HG02610 (cell line): ENCODE data around the gene AEN.

Source experiments
- ATAC-seq: cut with Tn5 transposase; IDR thresholded peaks from one replicate; pipeline ENCODE4 v1.9.1; 2021; ENCODE audit warnings: mild to moderate bottlenecking, moderate library complexity; ENCODE audit not compliant: unreplicated experiment

Gene AEN

DNA sequence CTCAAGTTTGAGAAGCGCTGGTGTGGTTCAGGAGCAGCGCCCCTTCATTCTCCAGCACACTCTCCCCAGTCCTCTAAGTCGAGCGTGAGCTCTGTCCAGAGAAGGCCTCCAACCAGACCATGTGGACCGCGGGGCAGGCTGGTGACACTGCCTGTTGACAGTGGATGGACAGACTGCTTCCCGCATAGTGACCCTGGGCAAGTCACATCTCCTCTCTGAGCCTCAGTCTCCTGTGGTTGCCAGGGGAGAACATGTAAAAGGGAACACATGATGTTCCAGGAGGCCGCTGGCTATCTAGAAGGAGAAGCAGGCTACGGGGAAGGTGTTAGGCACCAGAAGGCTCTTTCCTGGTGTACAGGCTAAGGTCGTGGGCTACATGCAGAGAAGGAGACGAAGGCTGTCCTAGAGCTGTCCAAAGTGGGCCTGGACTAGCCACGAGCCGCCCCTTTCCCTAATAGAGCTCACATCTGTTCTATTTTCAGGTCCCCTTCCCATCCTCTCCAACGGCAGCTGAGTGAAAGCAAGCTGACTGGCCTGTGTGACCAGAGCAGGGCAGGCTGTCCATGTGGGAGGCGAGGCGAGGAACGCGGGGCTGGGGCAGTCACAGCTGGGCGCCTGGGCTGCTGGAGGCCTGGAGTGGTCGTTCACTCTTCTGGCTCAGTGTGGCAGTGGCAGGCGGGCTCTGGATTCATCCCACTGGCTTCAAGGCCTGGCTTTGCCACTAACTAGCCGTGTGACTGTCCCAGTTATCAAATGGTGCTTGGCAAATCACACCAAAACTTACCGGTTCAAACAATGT lies 28.8 kb downstream of the AEN start:
- ATAC-seq, result no peak

DNA sequence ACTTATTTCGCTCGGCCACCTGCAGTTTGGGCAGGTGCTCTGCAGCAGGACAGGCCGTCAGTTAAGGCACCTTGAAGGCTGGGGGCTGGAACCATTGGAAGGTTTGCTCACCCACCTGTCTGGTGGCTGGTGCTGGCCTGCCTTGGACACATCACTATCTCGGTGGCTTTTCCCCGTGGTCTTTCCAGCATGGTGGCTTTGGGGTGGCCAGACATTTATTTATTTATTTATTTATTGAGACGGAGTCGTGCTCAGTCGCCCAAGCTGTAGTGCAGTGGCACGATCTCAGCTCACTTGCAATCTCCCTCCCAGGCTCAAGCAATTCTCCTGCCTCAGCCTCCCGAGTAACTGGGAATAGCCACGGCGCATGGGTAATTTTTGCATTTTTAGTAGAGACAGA lies 29.4 kb downstream of the AEN start:
- ATAC-seq, result no peak

DNA sequence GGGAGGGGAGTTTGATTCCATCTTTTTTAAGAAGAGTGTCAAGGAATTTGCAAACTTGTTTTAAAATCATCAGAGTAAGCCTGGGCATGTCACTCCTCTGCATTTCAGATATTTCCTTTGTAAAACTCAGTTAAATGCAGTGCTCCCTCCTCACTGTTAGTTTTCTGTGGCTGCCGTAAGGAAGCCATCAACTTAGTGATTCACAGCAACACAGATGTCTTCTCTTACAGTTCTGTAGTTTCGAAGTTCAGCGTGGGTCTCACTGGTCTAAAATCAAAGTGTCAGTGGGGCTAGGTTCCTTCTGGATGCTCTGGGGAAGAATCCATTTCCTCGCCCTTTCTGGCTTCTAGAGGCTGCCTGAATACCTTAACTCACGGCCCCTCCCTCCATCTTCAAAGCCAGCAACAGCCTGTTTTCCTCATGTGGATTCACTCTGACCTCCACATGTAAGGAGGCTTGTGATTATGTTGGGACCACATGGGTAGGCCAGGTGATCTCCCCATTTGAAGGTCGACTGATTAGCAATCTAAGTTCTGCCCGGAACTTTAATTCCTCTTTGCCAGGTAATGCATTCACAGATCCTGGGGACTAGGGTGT lies 30.1 kb downstream of the AEN start:
- ATAC-seq, result no peak

DNA sequence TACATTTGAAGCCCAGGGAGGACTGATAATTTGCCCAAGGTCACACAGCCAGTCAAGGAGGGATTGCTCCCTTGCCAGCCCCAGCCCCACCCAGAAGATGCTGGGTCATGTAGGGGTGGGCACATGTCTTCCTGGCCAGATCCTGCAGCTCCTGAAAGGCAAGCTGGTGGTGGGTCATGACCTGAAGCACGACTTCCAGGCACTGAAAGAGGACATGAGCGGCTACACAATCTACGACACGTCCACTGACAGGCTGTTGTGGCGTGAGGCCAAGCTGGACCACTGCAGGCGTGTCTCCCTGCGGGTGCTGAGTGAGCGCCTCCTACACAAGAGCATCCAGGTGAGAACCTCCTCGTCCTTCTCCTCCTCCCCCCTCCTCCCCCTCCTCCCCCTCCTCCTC lies 30.8 kb downstream of the AEN start:
- no peak for ATAC-seq

DNA sequence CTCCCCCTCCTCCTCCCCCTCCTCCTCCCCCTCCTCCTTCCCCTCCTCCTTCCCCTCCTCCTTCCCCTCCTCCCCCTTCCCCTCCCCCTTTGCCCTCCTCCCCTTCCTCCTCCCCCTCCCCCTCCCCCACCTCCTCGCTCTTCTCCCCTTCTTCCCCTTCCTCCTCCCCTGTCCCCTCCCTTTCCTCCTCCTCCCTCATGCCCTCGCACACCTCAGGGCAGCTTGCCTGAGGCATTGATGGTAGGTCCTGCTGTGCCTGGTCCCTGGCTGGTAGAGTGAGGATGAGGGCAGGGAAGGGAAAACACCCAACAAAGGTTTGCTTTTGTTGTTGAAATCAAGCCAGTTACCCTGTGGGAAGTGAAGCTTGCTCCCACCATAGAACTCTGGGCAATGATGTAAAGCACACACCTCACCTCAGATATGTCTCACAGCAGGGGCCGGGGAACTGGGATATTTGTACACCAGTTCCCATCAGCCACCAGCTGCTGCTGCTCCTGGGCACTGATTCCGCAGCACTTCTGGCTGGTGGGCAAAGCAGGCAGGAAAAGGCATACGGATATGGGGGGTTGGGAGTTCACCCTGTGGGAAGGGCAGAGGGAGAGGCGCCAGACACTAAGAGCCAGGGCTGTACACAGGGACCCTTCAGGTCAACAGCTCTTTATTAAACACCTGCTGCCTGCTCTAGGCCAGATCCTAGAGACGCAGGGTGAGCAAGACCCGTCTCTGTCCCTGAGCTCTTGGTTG lies 31.5 kb downstream of the AEN start:
- no peak for ATAC-seq

DNA sequence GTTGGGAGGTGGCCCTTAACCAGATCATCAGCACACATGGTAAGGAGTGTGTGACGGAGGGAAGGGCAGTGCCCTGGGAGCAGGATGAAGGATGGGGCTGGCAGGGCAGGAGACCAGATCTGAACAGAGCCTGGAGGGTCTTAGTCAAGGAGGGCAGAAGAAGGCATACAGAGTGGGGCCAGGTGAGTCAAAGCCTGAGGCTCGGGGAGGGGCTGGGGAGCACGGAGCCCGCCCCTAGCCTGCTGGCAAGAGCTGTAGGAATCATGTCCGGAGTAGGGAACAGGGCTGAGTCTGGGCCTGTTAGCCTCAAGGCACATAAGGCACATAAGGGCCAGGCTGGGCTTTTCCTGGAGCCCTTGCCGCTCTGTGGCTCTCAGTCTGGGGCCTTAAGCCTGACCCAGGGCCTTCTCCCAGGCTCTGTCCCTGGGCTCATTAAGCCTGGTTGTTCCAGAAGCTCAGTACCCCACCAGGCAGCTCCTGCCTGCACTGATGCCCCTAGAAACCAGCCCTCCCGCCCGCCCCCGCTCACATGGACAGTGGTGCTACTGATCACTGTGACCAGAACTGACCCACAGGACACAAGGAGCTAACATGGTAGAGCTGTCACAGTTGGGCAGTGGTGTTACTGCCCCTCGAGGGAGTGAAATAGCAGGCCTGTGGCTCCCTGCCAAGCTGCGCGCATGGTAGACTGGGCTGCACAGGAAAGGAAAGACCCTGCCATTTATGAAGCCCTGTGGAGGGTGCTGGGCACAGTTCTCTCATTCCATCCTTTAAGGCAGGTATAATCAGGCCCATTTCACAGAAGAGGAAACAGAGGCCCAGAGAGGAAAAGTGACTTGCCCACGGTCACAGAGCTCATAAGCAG lies 32.3 kb downstream of the AEN start:
- no peak for ATAC-seq

DNA sequence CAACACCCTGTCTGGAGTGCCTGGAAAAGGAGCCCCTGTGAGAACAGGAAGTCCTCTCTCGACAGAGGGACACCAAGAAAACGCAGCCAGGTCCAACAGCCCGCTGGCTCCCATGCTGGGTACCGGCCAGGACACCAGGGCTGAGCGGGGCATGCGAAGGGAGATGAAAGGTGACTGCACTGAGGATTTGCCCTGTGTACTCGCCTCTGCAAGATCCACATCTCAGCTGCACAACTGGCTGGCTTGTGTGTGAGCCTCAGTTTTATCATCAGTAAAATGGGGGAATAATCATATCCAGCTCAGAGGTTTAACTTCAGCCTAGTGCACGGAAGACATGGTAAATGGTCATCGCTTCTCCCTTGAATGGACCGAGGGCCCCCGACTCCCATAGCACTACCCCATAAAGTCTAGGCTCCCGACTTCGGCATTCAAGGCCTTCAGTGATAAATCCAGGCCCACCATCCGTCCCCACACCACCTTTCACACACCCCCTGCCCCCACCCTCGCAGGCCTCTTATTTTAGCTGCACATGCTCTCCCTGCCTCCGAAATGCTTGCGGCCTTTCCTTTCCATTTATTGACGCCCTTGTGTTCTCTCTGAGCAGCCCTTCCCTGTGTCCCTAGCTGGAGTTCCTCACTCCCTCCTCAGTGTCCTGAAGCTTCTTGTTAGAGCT lies 33.4 kb downstream of the AEN start:
- ATAC-seq, result no peak

DNA sequence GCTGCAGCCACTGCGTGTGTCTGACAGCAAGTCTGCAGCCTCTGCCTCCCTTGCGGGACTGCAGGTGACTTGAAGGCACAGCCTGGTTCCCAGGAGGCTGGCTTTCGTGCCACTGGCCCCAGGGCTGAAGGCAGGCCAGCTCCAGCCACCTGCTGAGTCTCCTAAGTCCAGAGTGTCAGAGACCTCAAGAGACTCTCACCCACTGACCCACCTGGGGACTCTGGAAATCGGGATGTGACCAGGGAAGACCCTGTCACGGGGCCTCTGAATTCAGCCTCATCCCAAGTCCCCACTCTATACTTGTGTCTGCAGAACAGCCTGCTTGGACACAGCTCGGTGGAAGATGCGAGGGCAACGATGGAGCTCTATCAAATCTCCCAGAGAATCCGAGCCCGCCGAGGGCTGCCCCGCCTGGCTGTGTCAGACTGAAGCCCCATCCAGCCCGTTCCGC lies 34.0 kb downstream of the AEN start:
- no peak for ATAC-seq

DNA sequence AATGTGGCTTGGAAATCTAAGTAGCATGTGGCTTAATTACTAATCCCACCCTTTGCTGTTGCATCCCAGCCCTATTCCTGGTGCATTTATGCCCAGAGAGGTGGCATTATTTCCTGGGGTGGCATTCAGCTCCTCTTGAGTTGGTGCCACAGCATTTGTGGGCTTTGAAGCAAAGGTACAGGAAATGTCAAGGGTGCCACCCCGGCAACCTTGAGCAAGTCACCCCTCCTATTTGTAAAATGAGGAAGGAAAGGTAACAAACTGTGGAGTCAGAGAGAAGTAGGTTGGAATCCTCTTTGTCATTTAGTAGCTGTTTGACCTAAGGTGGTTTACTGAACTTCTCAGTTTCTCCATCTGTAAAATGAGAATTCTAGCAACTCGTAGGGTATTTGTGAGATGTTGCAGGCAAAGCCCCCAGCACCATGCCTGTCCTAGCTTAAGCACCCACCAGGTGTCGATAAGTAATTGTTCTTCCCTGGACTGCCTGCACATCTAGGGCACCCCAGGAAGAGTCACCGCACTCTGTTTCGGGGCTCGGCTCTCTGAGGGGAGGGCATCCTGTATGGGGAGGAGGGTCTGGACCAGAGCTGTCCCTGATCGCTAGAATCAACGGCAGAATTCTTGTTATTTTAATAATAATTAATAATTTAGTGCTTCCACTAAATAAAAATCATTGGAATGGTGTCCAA lies 34.8 kb downstream of the AEN start:
- ATAC-seq, result no peak

DNA sequence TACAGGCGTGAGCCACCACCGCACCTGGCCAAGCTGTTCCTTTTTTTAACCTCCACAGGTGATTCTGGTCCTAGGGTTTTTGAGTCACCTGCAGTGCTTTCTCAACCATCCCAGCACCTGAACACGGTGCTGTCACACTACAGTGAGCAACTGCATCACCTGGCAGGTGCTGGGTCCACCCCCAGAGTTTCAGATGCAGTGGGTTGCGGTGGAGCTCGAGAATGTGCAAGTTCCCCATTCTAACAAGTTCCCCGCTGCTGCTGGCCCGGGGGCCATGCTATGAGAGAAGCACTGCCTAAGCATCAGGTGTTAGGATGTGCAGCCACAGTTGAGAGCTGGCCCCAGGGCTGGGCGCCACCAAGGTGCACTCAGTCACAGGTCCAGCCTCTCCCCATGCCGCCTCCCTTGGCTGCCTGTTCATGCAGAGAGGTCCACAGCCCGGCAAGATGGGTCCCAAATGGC lies 35.7 kb downstream of the AEN start:
- peak; percentile 90 for ATAC-seq

DNA sequence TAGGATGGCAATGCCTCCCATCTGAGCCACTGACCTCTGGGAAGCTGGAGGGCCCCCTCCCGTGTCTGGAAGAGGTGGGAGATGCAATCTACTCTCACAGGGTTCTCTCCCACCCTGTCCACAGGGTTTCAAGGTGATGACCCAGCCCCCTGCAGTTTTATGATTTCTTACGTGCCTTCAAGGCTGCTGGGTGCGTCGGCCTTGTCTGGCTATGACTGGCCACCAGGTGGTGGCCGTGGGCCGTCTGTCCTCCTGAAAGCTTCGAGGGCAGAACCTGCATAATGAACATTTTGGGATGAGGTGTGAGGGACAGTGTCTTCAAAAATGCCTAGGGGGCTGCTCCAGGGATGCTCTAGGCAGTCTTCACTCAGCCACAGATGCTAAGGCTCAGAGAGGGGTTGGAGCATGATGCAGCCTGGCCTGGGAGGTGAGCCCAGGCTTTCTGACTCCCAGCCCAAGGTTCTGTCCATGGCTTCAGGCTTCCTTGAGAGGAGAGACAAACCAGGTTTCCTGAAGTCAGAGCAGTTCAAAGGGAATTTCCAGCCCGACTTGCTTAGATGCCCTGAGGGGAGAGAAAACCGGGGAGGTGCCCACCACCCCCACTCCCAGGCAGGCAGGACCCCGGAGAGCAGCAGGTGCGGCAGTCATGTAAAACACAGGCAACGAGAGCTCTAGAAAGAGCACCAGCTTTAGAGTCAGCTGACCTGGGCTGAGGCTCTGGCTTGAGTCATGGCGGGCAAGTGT lies 36.4 kb downstream of the AEN start:
- ATAC-seq, result no peak

DNA sequence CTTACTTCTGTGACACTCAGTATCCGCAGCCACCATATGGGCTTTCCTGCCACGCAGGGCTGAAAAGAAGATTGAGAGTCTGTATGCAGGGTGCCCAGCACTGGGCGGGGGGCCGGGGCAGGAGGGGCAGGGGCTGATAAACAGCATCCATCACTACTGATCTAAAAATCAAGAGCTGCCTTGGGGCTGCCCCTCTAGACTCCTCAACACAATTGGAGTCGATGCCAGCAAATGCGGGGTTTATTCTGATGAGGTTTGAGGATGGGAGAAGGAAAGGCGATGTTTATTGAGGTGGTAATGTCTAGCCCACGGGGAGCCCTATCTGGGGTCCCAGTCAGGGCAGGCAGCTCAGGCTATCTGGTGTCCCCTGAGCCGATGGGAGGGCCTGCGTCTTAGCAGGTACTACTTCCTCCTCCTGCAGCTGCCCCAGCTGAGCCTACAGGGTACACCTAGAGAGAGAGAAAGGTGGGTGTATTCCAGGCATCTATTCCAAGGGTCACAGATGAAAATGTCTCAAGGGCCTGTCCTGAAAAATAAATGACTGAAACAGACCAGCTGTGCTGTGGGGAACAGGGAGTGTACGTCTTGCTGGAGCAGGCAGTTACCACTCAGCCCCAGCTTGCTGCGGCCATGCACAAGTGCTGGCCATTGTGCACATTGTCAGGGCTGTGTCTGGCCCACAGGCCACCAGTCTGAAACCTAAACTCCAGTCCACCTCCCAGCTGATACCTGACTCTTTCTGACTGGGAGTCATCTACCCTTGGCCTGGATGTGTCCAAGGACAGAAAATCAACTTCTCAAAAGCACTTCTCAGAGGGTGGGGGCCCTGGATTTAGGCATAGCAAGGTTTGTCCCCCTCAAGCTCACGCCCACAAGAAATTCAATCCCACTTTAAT lies 37.2 kb downstream of the AEN start:
- ATAC-seq, result no peak

DNA sequence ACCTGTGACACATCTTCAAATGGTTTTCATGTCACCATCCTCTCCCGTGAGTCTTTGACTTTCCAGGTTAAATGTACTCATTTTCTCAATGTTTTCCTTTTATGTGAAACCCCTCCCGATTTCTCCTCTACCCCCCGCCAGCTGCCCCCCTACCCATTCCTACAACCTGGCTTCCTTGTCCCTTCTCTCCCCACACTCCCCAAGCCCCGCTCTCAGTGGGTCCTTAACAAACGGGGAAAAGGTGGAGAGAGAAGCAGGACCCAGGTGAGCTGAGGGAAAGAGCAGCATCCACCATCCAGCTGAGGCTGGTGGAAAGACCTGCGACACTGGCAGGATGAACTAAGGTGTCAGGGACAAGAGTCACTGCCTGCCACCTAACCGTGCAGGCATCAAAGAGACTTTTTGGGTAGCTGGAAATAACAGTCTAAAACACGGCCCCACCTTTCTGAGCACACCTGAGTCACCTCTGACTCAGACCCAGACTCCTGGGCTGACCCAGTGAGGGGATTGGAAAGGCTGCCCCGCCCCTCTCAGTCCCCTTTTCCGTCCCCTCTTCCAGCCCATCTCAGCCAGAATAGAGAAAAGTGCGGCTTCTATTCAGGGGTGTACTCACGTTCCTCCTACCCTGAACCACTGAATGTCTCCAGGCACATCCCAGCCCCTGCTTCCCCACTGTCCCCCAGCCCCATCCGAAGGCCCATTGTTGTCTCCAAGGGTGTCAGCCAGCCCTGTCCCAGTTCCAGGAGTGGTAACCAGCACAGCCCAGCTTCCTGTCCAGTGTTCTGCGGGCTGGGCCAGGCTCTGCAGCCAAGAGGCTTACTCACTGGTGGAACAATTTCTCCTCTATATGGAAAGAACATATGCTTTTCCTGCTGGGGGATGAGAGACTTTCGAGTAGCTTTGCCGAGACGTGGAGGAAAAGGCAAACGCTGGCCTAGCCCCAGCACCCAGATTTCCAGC lies 38.1 kb downstream of the AEN start:
- no peak for ATAC-seq

DNA sequence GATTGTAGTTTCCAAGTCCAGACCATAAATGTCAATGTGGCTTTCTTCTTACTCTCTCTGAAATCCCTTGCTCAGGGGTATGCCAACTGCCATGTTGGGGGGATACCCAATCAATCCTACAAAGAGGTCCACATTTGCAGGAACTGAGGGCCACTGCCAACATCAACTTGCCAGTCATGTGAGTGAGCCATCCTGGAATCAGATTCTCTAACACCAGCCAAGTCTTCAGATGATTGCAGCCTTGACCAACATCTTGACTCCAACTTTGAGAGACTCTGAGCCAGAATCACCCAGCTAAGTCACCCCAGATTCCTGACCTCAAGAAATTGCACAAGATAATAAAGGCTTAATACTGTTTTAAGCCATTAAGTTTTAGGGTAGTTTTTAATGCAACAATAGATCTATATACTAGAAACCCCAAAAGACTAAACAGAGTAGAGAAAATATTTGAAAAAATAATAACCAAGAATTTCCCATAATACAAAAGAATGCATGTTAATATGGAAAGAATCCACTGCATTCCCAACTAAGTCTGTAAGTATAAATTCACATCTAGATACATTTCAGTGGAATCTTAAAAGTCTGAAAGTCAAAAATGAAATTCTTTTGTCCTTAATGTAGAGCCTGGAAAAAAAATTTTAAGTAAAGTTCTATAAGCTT lies 40.0 kb downstream of the AEN start:
- ATAC-seq, result no peak

DNA sequence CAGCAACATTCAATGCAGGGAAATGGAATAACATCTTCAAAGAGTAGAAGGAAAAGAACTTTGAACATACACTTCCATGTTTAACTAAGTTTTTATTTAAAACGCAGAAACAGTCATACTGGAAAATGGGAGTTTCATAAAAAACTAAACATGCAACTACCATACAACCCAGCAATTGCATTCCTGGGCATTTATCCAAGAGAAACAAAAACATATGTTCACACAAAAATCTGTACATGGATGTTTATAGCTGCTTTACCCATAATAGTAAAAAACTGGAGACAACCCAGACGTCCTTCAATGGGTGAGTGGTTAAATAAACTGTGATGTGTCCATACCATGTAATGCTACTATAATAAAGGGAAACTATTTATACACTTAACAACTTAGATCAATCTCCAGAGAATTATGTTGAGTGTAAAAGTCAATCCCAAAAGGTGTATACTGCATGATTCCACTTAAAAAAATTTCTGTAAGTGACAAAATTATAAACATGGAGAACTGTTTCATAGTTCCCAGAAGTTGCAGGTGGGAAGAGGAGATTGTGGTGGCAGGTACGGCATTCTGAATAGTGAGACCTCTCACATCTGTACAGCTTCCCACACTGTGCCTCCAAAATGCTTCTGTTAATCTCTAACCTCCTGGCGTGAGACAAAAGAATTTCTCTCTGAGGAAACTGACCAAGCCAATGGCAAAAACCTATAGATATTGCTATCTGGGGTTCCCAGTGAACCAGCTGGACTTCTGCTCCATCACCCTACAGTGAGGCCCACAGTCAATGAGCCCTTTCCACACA lies 40.8 kb downstream of the AEN start:
- no peak for ATAC-seq
